Nephron (organoid): ENCODE results near the gene PAIP1.
"Not testable (repeated sequence)": the region's sequence is repeated elsewhere in the genome, so short reads cannot be mapped to it uniquely, and the experiment has no call there.

Experiments
- H3K27ac Mint-ChIP-seq, 3 experiments: 2 replicates each; pipeline ENCODE4 v1.8.0; 2020; ENCODE audit warnings: mixed read lengths in 3 of 3, mild to moderate bottlenecking in 2 of 3, moderate library complexity in 1 of 3
- H3K27me3 Mint-ChIP-seq: 2 replicates; pipeline ENCODE4 v1.8.0; 2021; ENCODE audit warnings: low read depth, mild to moderate bottlenecking, moderate library complexity, mixed read lengths
- H3K36me3 Mint-ChIP-seq: 2 replicates; pipeline ENCODE4 v1.8.0; 2020; ENCODE audit warnings: low read depth, mixed read lengths
- H3K4me1 Mint-ChIP-seq: 2 replicates; pipeline ENCODE4 v1.8.0; 2020; ENCODE audit warnings: mixed read lengths
- H3K4me3 Mint-ChIP-seq, 3 experiments: 2 replicates each; pipeline ENCODE4 v1.8.0; 2020; ENCODE audit warnings: mild to moderate bottlenecking in 3 of 3, mixed read lengths in 3 of 3, moderate library complexity in 2 of 3
- H3K9me3 Mint-ChIP-seq: 2 replicates; pipeline ENCODE4 v1.8.0; 2020; ENCODE audit warnings: mixed read lengths
- TF ChIP-seq, protein P1 (sequence below), 3 experiments: fragments of 200-600 bp; sonication (generic); IDR thresholded peaks; one replicate each; pipeline ENCODE4 v1.5.0; 2021; ENCODE audit warnings: antibody characterized with exemption in 3 of 3; ENCODE audit not compliant: unreplicated experiment in 3 of 3

The PAIP1 gene

DNA sequence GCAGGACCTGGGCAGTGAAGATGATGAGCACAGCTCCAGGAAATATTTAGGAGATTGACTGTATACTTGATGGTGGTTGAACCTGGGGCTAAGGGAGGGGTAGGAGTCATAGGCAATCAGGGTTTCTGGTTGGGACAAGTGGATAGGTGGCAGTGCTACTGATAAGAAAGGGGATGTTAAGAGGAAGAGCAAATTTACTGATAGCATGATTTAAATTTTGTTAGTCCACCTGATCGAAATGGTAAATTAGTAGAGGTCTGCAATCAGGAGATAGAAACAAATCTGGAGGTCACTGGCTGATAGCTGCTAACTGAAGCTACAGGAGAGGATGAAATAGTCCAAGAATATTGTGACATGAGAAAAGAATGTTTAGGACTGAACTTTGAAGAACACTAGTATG lies 36.3 kb downstream of the PAIP1 start:
- Mint-ChIP-seq H3K4me3 (no peak overlapping the region), H3K27me3 (no peaks in the 10 kb centered on the region), H3K27ac (no peak overlapping the region), H3K9me3 (peaks cover 2% of the 10 kb centered on the region), H3K4me1 (peaks cover 10% of the 10 kb centered on the region), H3K36me3 (peaks cover 47% of the 10 kb centered on the region)
- TF ChIP-seq, protein P1, sequence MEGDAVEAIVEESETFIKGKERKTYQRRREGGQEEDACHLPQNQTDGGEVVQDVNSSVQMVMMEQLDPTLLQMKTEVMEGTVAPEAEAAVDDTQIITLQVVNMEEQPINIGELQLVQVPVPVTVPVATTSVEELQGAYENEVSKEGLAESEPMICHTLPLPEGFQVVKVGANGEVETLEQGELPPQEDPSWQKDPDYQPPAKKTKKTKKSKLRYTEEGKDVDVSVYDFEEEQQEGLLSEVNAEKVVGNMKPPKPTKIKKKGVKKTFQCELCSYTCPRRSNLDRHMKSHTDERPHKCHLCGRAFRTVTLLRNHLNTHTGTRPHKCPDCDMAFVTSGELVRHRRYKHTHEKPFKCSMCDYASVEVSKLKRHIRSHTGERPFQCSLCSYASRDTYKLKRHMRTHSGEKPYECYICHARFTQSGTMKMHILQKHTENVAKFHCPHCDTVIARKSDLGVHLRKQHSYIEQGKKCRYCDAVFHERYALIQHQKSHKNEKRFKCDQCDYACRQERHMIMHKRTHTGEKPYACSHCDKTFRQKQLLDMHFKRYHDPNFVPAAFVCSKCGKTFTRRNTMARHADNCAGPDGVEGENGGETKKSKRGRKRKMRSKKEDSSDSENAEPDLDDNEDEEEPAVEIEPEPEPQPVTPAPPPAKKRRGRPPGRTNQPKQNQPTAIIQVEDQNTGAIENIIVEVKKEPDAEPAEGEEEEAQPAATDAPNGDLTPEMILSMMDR (IDR thresholded peaks at IDR 0.05; ENCODE audit: unreplicated experiment in 3 of 3) = no peak

DNA sequence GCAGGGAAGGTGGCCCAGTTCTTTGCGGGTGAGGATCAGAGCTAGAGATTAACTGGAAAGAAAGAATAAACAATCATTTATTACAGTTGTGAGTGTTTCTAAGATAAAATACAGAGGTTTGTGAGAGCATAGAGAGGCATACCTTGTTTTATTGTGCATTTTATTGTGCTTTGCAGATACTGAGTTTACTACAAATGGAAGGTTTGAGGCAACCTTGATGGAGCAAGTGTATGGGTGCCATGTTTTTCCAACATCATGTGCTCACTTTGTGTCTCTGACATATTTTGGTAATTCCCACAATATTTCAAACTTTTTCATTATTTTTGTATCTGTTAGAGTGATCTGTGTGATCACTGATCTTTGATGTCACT lies 41.2 kb downstream of the PAIP1 start:
- H3K9me3 Mint-ChIP-seq = peaks cover 8% of the 10 kb centered on the region
- peak overlapping the region; percentile 93 to 96 (median 94) for H3K4me3 Mint-ChIP-seq
- H3K27me3 Mint-ChIP-seq = no peaks in the 10 kb centered on the region
- H3K36me3 Mint-ChIP-seq = peaks cover 26% of the 10 kb centered on the region
- TF ChIP-seq, protein P1 (IDR thresholded peaks at IDR 0.05; ENCODE audit: unreplicated experiment in 3 of 3) = no peak
- peak overlapping the region; percentile 99 for H3K27ac Mint-ChIP-seq
- H3K4me1 Mint-ChIP-seq = peaks cover 32% of the 10 kb centered on the region

DNA sequence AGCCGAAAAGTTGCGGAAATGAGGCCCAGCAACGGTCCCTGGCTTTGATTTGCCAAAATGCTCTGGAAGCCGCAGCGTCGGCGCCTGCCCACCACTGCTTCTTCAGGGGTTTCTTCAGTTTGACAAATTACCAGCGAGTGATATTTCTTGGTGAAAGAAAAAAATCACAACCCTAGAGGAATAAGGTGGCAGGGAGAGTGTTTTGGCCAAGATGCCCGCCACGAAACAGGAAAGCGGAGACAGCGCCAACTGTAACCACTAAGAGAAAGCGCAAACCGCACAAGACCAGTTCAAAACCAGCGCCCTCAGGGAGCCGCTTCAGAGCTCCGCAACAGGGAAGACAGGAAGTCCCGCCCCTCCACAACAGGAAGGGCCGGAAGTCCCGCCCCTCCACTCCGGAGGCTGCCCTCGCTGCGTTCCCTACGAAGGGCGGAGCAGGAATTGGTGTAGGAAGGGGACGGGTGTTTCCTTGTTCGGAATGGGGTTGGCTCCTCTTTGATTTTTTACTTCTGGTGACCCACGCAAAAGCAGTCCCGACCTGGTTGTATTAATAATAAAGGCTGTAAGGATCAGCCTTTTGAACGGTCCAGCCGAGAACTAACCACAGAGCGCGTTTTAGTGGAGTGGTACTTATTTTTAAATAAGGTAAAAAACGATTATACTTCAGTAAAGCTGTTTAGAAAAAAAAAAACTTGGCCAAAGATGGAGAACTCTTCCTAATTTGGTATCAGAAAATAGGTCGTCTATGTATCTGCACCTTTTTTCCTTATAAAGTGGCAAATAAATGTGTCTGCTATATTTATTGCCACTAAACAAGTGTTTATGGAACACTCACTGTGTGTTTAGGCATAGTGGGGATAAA lies 41.8 kb downstream of the PAIP1 start, which contains the start of gene C5orf34:
C5orf34 (minus strand) TSS at position 333 of the 862 bp plus-strand sequence. CDS start 5,809 bp downstream, outside the sequence.
- Mint-ChIP-seq H3K4me1 (peaks cover 32% of the 10 kb centered on the region), H3K27me3 (no peaks in the 10 kb centered on the region), H3K27ac (peak within 1 kb of the TSS; percentile 99), H3K9me3 (peaks cover 8% of the 10 kb centered on the region), H3K4me3 (peak within 1 kb of the TSS; percentile 93 to 96 (median 94)), H3K36me3 (peaks cover 26% of the 10 kb centered on the region)
- TF ChIP-seq, protein P1 (IDR thresholded peaks at IDR 0.05; ENCODE audit: unreplicated experiment in 3 of 3) = peak in 1 of 3 experiments; percentile 11

DNA sequence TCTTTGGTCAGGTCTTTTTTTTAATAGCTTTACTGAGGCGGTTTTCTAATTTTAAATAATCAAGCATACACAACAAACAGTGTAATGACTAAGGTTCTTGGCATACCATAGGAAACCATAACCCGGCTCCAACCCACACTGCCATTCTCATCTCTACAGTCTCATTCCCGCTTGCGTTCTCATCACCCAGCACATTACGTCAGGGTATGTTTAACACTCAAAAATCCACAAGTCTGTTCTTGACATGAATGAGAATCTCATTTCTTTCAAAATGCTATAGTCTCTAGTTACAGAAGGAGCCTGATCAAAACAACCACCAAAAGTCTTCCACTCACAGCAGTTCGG lies 42.4 kb downstream of the PAIP1 start:
- Mint-ChIP-seq H3K27ac (peak overlapping the region; percentile 99), H3K36me3 (peaks cover 22% of the 10 kb centered on the region), H3K4me1 (peaks cover 32% of the 10 kb centered on the region), H3K4me3 (peak overlapping the region; percentile 93 to 96 (median 94)), H3K27me3 (no peaks in the 10 kb centered on the region), H3K9me3 (peaks cover 8% of the 10 kb centered on the region)
- TF ChIP-seq, protein P1 (IDR thresholded peaks at IDR 0.05; ENCODE audit: unreplicated experiment in 3 of 3) = no peak

DNA sequence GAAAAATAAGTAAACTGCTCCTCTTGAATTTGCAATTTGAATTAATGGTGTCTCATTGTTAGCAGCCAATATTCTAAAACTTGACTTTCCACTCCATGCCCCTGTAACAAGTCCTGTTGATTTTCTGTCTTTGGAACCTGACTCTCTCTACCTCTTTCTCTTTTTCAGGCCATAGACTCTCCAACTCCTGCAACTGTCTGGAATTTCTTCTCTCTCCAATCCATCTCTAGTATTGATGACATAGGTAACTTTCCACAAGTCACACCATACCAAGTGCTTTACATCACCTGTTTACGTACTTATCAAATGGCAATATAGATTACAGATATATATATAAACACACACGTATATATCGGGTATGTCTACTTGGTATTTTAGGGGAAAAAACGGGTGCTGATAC lies 42.9 kb downstream of the PAIP1 start:
- Mint-ChIP-seq H3K27ac (peak overlapping the region; percentile 99), H3K4me1 (peaks cover 32% of the 10 kb centered on the region), H3K4me3 (peak overlapping the region; percentile 93 to 96 (median 94)), H3K27me3 (no peaks in the 10 kb centered on the region), H3K9me3 (peaks cover 8% of the 10 kb centered on the region), H3K36me3 (peaks cover 20% of the 10 kb centered on the region)
- TF ChIP-seq, protein P1 (IDR thresholded peaks at IDR 0.05; ENCODE audit: unreplicated experiment in 3 of 3) = no peak

DNA sequence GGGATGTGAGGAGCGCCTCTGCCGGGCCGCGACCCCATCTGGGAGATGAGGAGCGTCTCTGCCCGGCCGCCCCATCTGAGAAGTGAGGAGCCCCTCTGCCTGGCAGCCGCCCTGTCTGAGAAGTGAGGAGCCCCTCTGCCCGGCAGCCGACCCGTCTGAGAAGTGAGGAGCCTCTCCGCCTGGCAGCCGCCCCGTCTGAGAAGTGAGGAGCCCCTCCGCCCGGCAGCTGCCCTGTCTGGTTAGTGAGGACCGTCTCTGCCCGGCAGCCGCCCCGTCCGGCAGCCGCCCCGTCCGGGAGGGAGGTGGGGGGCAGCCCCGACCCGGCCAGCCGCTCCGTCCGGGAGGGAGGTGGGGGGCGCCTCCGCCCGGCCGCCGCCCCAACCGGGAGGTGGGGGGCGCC lies 45.8 kb downstream of the PAIP1 start:
- not testable (repeated sequence) for H3K27ac Mint-ChIP-seq, H3K9me3 Mint-ChIP-seq, H3K27me3 Mint-ChIP-seq, H3K4me3 Mint-ChIP-seq
- Mint-ChIP-seq H3K4me1 (peaks cover 28% of the 10 kb centered on the region), H3K36me3 (peaks cover 20% of the 10 kb centered on the region)
